ENCODE results near the gene ADORA2A. TPM values are rescaled to one million over a fixed set of nuclear protein-coding genes. Genes with fewer than 3 reads are reported as not detected.

The ADORA2A gene
- total RNA-seq, 1 donor from 2014 or later, result 6.4 TPM

DNA sequence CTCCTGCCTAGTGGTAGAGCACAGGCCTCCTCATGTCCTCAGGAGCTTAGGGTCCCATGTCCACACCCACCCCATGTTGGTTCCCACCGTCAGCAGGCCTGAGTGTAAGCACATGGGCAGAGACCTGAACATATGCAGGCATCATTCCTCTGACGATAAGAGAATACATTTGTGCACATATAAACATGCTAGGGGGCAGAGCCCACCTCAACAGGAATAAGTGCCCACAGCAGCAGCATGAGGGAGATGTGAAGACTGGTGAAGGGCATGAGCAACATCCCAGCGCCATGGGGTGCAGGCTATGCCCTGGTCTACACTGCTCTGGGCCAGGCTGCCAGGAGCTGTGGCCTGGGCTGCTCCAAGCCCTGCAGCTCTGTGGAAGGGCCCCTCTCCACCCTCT is 16.9 kb downstream of the ADORA2A start:
- no peaks in the 10 kb centered on the region for H3K4me1 Mint-ChIP-seq (ENCODE audit: low read depth)
- DNase-seq (ENCODE audit: low spot score, unreplicated experiment), result no peak
- H3K36me3 Mint-ChIP-seq (ENCODE audit: insufficient read depth), result no peaks in the 10 kb centered on the region
- H3K27ac Mint-ChIP-seq, result no peak overlapping the region
- H3K4me3 Mint-ChIP-seq (ENCODE audit: low read depth), result no peak overlapping the region
- H3K9me3 Mint-ChIP-seq (ENCODE audit: low read depth), result no peaks in the 10 kb centered on the region
- TF ChIP-seq, protein P1, sequence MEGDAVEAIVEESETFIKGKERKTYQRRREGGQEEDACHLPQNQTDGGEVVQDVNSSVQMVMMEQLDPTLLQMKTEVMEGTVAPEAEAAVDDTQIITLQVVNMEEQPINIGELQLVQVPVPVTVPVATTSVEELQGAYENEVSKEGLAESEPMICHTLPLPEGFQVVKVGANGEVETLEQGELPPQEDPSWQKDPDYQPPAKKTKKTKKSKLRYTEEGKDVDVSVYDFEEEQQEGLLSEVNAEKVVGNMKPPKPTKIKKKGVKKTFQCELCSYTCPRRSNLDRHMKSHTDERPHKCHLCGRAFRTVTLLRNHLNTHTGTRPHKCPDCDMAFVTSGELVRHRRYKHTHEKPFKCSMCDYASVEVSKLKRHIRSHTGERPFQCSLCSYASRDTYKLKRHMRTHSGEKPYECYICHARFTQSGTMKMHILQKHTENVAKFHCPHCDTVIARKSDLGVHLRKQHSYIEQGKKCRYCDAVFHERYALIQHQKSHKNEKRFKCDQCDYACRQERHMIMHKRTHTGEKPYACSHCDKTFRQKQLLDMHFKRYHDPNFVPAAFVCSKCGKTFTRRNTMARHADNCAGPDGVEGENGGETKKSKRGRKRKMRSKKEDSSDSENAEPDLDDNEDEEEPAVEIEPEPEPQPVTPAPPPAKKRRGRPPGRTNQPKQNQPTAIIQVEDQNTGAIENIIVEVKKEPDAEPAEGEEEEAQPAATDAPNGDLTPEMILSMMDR (IDR thresholded peaks at IDR 0.05; ENCODE audit: unreplicated experiment), result no peak
- peaks cover 16% of the 10 kb centered on the region for H3K27me3 Mint-ChIP-seq

DNA sequence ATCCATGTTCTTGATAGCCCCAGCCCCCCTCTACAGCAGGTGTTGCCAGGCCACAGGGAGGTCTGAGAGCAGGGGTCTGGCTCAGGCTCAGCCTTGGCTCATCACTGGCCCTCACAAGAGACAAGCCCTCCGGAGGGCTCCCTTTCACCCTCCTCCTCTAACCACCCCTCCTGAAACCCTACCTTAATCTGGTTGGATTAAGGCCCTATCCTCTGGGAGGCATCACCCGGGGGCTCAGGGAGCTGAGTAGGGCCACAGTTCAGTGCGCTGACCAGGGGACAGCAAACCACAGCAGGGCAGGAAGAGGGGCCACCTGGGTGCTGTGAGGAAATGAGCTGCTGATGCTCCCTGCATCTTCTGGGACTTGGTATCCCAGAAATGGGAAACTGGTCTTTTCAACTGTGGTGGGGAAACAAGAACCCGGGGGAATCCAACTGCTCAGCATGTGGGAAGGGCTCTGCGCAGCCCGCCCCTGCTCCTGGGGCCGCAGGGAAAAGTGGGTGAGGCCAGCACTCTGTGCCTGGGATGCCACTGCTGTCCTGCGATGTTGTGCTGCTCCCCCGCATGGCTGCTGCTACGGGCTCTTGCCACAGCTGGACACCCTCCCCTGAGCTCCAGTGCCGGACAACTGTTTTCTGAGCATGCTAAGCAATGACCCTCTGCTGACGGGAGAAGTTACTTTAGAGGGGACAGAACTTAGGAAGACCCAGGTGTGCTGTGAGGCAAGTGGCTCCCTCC is 17.5 kb downstream of the ADORA2A start:
- Mint-ChIP-seq H3K9me3 (ENCODE audit: low read depth) (no peaks in the 10 kb centered on the region), H3K4me1 (ENCODE audit: low read depth) (no peaks in the 10 kb centered on the region), H3K4me3 (ENCODE audit: low read depth) (no peak overlapping the region), H3K27me3 (peaks cover 21% of the 10 kb centered on the region), H3K27ac (no peak overlapping the region), H3K36me3 (ENCODE audit: insufficient read depth) (no peaks in the 10 kb centered on the region)
- TF ChIP-seq, protein P1 (IDR thresholded peaks at IDR 0.05; ENCODE audit: unreplicated experiment), result no peak
- no peak for DNase-seq (ENCODE audit: low spot score, unreplicated experiment)

DNA sequence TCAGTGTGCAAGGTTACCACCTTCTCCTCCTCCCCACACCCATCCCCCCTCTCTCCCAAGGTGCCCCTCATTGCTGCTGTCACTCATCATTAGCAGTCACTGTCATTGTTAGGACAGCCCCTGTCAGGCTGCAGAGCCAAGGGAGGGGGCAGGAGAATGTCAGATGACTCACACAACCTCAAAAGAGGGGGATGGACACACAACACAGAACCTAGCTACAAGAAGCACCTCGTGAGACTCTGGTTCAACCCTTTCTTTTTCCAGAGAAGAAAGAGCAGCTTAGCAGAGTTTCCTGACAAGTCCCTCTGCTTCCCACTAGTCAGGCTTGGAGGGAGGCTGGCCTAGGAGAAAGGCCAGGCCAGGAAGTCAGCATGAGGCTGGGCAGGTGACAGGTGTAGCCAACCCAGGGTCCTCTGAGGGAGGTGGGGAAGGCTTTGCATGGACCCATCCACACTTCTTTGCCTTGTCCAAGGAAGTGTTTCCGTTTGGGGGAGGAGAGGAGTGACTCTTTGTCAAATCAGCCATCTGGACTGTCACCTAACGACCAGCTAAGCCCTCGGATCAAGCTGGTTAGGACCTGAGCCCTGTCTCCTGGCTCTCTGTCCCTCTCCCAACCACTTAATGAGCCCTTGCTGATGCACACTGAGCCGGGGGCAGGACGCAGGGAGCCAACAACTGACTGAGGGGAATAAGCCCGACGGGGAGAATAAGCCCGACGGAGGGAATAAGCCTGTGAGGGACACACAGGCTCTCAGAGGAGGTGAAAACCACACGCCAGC is 18.3 kb downstream of the ADORA2A start:
- Mint-ChIP-seq H3K9me3 (ENCODE audit: low read depth) (no peaks in the 10 kb centered on the region), H3K4me1 (ENCODE audit: low read depth) (no peaks in the 10 kb centered on the region), H3K27ac (no peak overlapping the region), H3K36me3 (ENCODE audit: insufficient read depth) (no peaks in the 10 kb centered on the region), H3K4me3 (ENCODE audit: low read depth) (no peak overlapping the region), H3K27me3 (peaks cover 24% of the 10 kb centered on the region)
- no peak for DNase-seq (ENCODE audit: low spot score, unreplicated experiment)
- TF ChIP-seq, protein P1 (IDR thresholded peaks at IDR 0.05; ENCODE audit: unreplicated experiment), result no peak

DNA sequence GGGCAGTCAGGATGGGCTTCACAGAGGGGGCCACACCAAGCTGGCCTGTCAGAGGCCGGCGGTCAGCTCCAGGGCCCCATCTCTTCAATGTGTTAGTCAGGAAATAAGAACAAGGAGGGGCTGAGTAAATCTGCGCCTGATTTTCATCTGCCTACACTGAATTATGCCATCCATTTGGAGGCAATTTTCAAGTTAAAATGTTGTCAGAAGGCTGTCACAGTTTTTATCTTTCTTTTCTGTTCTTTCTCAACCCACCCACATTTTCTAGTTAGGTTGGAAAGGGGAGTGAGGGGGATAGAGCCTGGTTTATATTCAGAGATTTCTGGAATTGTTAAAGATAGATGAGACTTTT is 18.8 kb downstream of the ADORA2A start:
- no peaks in the 10 kb centered on the region for H3K36me3 Mint-ChIP-seq (ENCODE audit: insufficient read depth)
- no peak for DNase-seq (ENCODE audit: low spot score, unreplicated experiment)
- H3K4me3 Mint-ChIP-seq (ENCODE audit: low read depth), result no peak overlapping the region
- H3K27ac Mint-ChIP-seq, result no peak overlapping the region
- no peaks in the 10 kb centered on the region for H3K4me1 Mint-ChIP-seq (ENCODE audit: low read depth)
- TF ChIP-seq, protein P1 (IDR thresholded peaks at IDR 0.05; ENCODE audit: unreplicated experiment), result no peak
- peaks cover 24% of the 10 kb centered on the region for H3K27me3 Mint-ChIP-seq
- no peaks in the 10 kb centered on the region for H3K9me3 Mint-ChIP-seq (ENCODE audit: low read depth)

DNA sequence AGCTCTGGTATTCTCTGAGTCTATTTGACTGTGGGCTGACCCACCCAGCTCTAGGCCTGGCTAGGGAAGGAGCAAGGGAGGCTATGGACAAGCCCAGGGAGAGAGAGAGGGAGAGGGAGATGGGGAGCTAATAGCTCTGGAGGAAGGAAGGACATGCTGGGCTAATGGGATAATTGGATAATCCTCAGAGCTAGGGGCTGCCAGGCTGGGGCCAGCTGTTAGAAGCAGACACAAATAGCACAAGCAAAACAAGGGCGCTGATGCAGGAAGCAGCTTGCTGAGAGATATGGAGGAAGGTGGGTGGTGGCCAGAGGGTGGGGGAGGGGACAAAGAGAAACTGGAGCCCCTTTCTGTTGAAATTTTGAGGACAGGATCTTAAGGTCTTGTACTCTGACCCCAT is 23.2 kb downstream of the ADORA2A start:
- no peak overlapping the region for H3K4me3 Mint-ChIP-seq (ENCODE audit: low read depth)
- DNase-seq (ENCODE audit: low spot score, unreplicated experiment), result no peak

More for the DNA sequence above, 23.2 kb downstream of the ADORA2A start:
- Mint-ChIP-seq H3K27ac (no peak overlapping the region), H3K36me3 (ENCODE audit: insufficient read depth) (no peaks in the 10 kb centered on the region), H3K4me1 (ENCODE audit: low read depth) (peaks cover under 1% of the 10 kb centered on the region), H3K27me3 (peaks cover 24% of the 10 kb centered on the region), H3K9me3 (ENCODE audit: low read depth) (no peaks in the 10 kb centered on the region)
- TF ChIP-seq, protein P1 (IDR thresholded peaks at IDR 0.05; ENCODE audit: unreplicated experiment), result no peak
